Ishikawa (cell line): Measurements from ENCODE around the gene TNNI3K.

Source experiments
- CEBPB ChIP-seq: IDR thresholded peaks from 2 replicates; pipeline ENCODE4 v1.6.1; 2012
- CREB1 ChIP-seq: IDR thresholded peaks from 2 replicates; pipeline ENCODE4 v1.6.1; 2012; ENCODE audit warnings: low read depth
- EP300 ChIP-seq: IDR thresholded peaks from 2 replicates; pipeline ENCODE4 v1.6.1; 2012; ENCODE audit warnings: borderline replicate concordance
- FOXM1 ChIP-seq: IDR thresholded peaks from 2 replicates; pipeline ENCODE4 v1.6.1; 2012; ENCODE audit warnings: low read depth, borderline replicate concordance
- RAD21 ChIP-seq: IDR thresholded peaks from 2 replicates; pipeline ENCODE4 v1.6.1; 2012; ENCODE audit warnings: low read depth
- REST ChIP-seq: IDR thresholded peaks from 2 replicates; pipeline ENCODE4 v1.6.1; 2012; ENCODE audit warnings: low read depth, mild to moderate bottlenecking
- TAF1 ChIP-seq: IDR thresholded peaks from 2 replicates; pipeline ENCODE4 v1.6.1; 2012; ENCODE audit warnings: low read depth, mild to moderate bottlenecking
- TCF12 ChIP-seq: IDR thresholded peaks from 2 replicates; pipeline ENCODE4 v1.6.1; 2012; ENCODE audit warnings: low read depth
- TEAD4 ChIP-seq: IDR thresholded peaks from 2 replicates; pipeline ENCODE4 v1.6.1; 2012

- TF ChIP-seq FOXM1 = no peak
- no peak for TF ChIP-seq REST
- no peak for TF ChIP-seq TEAD4
- no peak for TF ChIP-seq EP300
- TF ChIP-seq TAF1 = no peak
- no peak for TF ChIP-seq CEBPB
- TF ChIP-seq CREB1 = no peak
- TF ChIP-seq TCF12 = no peak
- TF ChIP-seq RAD21 = no peak
These were observed 197.1 kb downstream of the TNNI3K start for GRCh38 chr1:74432325-74432724.
